Smooth muscle cell (in vitro differentiated cells): ENCODE results near the gene OSBP2. TPM values are rescaled to one million over a fixed set of nuclear protein-coding genes. Genes with fewer than 3 reads are reported as not detected.

Experiments
- DNase-seq: peaks from one replicate; lab custom pipeline; 2025; ENCODE audit not compliant: unreplicated experiment; lab: John Stamatoyannopoulos, UW
- H2AFZ ChIP-seq: fragments of 200-600 bp; sonication (generic); 2 replicates; pipeline ENCODE4 v1.6.0; 2016; ENCODE audit warnings: antibody characterized with exemption, low read depth, mild to moderate bottlenecking
- H3F3A ChIP-seq: fragments of 200-600 bp; sonication (generic); 2 replicates; pipeline ENCODE4 v1.6.0; 2017; ENCODE audit warnings: antibody characterized with exemption, low read depth
- H3K27ac ChIP-seq: fragments of 200-600 bp; sonication (generic); 2 replicates; pipeline ENCODE4 v1.5.1; 2016; ENCODE audit warnings: low read depth, mild to moderate bottlenecking
- H3K27me3 ChIP-seq: fragments of 200-600 bp; sonication (generic); 2 replicates; pipeline ENCODE4 v1.6.1; 2016; ENCODE audit warnings: low read depth, mild to moderate bottlenecking
- H3K36me3 ChIP-seq: fragments of 200-600 bp; sonication (generic); 2 replicates; pipeline ENCODE4 v1.5.1; 2016; ENCODE audit warnings: low read depth
- H3K4me1 ChIP-seq: fragments of 200-600 bp; sonication (generic); 2 replicates; pipeline ENCODE4 v1.5.1; 2016; ENCODE audit warnings: low read depth
- H3K4me2 ChIP-seq: fragments of 200-600 bp; sonication (generic); 2 replicates; pipeline ENCODE4 v1.6.0; 2016; ENCODE audit warnings: mild to moderate bottlenecking
- H3K4me3 ChIP-seq: fragments of 200-600 bp; sonication (generic); 2 replicates; pipeline ENCODE4 v1.5.1; 2016; ENCODE audit warnings: mild to moderate bottlenecking
- H3K79me2 ChIP-seq: fragments of 200-600 bp; sonication (generic); 2 replicates; pipeline ENCODE4 v1.6.0; 2016; ENCODE audit warnings: low read depth, mild to moderate bottlenecking
- H3K9ac ChIP-seq: fragments of 200-600 bp; sonication (generic); 2 replicates; pipeline ENCODE4 v1.6.0; 2016; ENCODE audit warnings: low read depth
- H3K9me3 ChIP-seq: fragments of 200-600 bp; sonication (generic); replicated peaks from 2 replicates; pipeline ENCODE4 v1.5.1; 2016; ENCODE audit warnings: low read depth
- H4K20me1 ChIP-seq: fragments of 200-600 bp; sonication (generic); 2 replicates; pipeline ENCODE4 v1.6.0; 2016; ENCODE audit warnings: low read depth
- WGBS: methylation state at CpG from one replicate; pipeline ENCODE4 v1.1.7; 2016; ENCODE audit warnings: low lambda C conversion rate; 5-methylcytosine and 5-hydroxymethylcytosine counted together
- microRNA counts: library from miRNA; unstranded; fragments of <30 nt; microRNA quantifications from one replicate; lab custom pipeline; 2016
- microRNA-seq: library from miRNA; unstranded; fragments of <30 nt; microRNA quantifications from one replicate; pipeline ENCODE4, GENCODE V29; 2016; ENCODE audit warnings: borderline number of aligned reads
- polyA plus RNA-seq: library from polyadenylated mRNA; unstranded; fragments of >200 nt; fragmentation: Nextera tagmentation; extraction: Ambion mirVana; gene quantifications from 2 replicates; pipeline ENCODE4 v1.2.1, GENCODE V29; 2016
- small RNA-seq: library from RNA; depleted of rRNA; stranded (forward); fragments of <200 nt; gene quantifications from one replicate; pipeline ENCODE3, GENCODE V24; 2014
- total RNA-seq: library from RNA; depleted of rRNA; stranded (reverse); fragments of >200 nt; gene quantifications from 2 replicates; pipeline ENCODE4 v1.2.3, GENCODE V29; 2014
- TF ChIP-seq, protein P1 (sequence below): fragments of 200-600 bp; sonication (generic); IDR thresholded peaks from 2 replicates; pipeline ENCODE4 v1.5.1; 2017; ENCODE audit warnings: borderline replicate concordance, mild to moderate bottlenecking, antibody characterized with exemption; ENCODE audit not compliant: insufficient read depth, poor library complexity, severe bottlenecking

Gene OSBP2
- total and polyA plus RNA-seq, 2 experiments from 2014 or later: 4.6 to 4.9 TPM

DNA sequence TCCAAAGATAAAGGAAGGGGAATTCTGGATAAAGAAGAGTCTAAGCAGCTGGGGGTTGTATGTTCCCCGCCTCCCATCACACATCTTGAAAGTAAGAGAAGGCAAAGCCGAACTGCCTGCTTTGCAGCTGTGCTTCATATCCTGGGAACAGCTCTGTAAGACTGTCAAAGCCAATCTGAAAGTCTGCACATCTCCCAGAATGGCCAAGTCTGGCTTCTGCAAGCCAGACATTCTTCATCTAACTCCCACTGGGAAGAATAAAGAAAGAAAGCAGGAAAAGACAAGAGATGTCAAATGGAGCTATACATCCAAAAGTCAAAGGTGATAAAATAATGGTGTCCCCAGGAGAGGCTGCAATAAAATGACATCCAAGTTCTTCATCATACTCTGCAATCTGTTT is 258.5 kb downstream of the OSBP2 start:
- DNase-seq: no peak
- TF ChIP-seq, protein P1, sequence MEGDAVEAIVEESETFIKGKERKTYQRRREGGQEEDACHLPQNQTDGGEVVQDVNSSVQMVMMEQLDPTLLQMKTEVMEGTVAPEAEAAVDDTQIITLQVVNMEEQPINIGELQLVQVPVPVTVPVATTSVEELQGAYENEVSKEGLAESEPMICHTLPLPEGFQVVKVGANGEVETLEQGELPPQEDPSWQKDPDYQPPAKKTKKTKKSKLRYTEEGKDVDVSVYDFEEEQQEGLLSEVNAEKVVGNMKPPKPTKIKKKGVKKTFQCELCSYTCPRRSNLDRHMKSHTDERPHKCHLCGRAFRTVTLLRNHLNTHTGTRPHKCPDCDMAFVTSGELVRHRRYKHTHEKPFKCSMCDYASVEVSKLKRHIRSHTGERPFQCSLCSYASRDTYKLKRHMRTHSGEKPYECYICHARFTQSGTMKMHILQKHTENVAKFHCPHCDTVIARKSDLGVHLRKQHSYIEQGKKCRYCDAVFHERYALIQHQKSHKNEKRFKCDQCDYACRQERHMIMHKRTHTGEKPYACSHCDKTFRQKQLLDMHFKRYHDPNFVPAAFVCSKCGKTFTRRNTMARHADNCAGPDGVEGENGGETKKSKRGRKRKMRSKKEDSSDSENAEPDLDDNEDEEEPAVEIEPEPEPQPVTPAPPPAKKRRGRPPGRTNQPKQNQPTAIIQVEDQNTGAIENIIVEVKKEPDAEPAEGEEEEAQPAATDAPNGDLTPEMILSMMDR: no peak
- no peaks in the 10 kb centered on the region for H3K27me3 ChIP-seq
- no peak overlapping the region for H3K9ac ChIP-seq
- H3F3A ChIP-seq: no peaks in the 10 kb centered on the region
- H3K9me3 ChIP-seq: no peaks in the 10 kb centered on the region
- no peak overlapping the region for H3K27ac ChIP-seq
- H2AFZ ChIP-seq: no peak overlapping the region
- H4K20me1 ChIP-seq: peaks cover 29% of the 10 kb centered on the region
- H3K79me2 ChIP-seq: no peaks in the 10 kb centered on the region
- peaks cover 6% of the 10 kb centered on the region for H3K36me3 ChIP-seq
- WGBS: 60% methylated on average over 2 of the region's 2 CpGs
- H3K4me1 ChIP-seq: peaks cover 2% of the 10 kb centered on the region
- no peak overlapping the region for H3K4me2 ChIP-seq
- H3K4me3 ChIP-seq: no peak overlapping the region

DNA sequence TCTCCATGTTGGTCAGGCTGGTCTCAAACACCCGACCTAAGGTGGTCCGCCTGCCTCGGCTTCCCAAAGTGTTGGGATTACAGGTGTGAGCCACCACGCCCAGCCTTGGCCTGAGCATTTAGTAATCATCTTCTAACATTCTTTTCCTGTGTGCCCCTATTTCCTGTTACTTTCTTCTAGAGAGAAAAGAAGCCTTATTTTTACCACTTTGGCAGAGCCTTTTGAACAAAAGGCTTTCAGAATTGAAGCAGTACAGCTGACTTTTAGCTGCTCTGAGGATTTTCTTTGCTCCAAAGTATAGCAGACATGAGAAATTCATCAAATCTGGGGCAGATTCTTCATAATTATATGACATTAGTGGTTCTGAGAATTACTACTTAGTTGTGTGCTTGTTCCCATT is 260.5 kb downstream of the OSBP2 start:
- H3K4me3 ChIP-seq: no peak overlapping the region
- peaks cover 6% of the 10 kb centered on the region for H3K79me2 ChIP-seq
- DNase-seq: no peak
- TF ChIP-seq, protein P1: no peak
- WGBS: 97% methylated on average over 4 of the region's 4 CpGs
- H3K9me3 ChIP-seq: no peaks in the 10 kb centered on the region
- H4K20me1 ChIP-seq: peaks cover 43% of the 10 kb centered on the region
- H3K4me1 ChIP-seq: no peaks in the 10 kb centered on the region
- H3K27ac ChIP-seq: no peak overlapping the region
- H2AFZ ChIP-seq: no peak overlapping the region
- no peaks in the 10 kb centered on the region for H3F3A ChIP-seq
- peaks cover 6% of the 10 kb centered on the region for H3K36me3 ChIP-seq
- H3K9ac ChIP-seq: no peak overlapping the region
- H3K27me3 ChIP-seq: no peaks in the 10 kb centered on the region
- no peak overlapping the region for H3K4me2 ChIP-seq

MicroRNAs encoded within 50 kb of the gene (microRNA counts, 767-probe panel; counts per million panel counts)
- microRNA hsa-miR-3200-3p (lab: Ali Mortazavi, UCI): 183 counts per million

Small RNA genes lying within 50 kb of the gene (microRNA-seq; reads per million reads assigned to microRNA genes)
- gene MIR3200: 16.9 reads per million, percentile 23 among the genes with 10 or more reads in this experiment

Small RNA genes lying within 50 kb of the gene (small RNA-seq; reads per million reads assigned to genes)
- 0.11 reads per million for gene MIR3200

Other genes starting within 250 kb of the OSBP2 start
- not detected in 2 replicates for gene SEC14L3, start 222.9 kb upstream of the OSBP2 start, total RNA-seq
- gene SEC14L3, start 222.9 kb upstream of the OSBP2 start, polyA plus RNA-seq: 0.09 TPM in 1 of 2 replicates, not detected in the other
- gene SEC14L4, start 189.2 kb upstream of the OSBP2 start, total RNA-seq: not detected in 2 replicates
- gene SEC14L4, start 189.2 kb upstream of the OSBP2 start, polyA plus RNA-seq: not detected in 2 replicates
- 0.09 and 0.13 TPM in 2 replicates for gene SEC14L6, start 148.1 kb upstream of the OSBP2 start, total RNA-seq
- not detected in 2 replicates for gene SEC14L6, start 148.1 kb upstream of the OSBP2 start, polyA plus RNA-seq
- not detected in 2 replicates for gene GAL3ST1, start 120.2 kb upstream of the OSBP2 start, total RNA-seq
- gene GAL3ST1, start 120.2 kb upstream of the OSBP2 start, polyA plus RNA-seq: 0.35 and 0.78 TPM in 2 replicates
- gene PES1, start 103.0 kb upstream of the OSBP2 start, total RNA-seq: 27.4 and 35.6 TPM in 2 replicates
- 52.7 and 59.4 TPM in 2 replicates for gene PES1, start 103.0 kb upstream of the OSBP2 start, polyA plus RNA-seq
- 3.4 and 5.2 TPM in 2 replicates for gene TCN2, start 87.7 kb upstream of the OSBP2 start, total RNA-seq
- gene TCN2, start 87.7 kb upstream of the OSBP2 start, polyA plus RNA-seq: 3.1 and 3.3 TPM in 2 replicates
- 3.6 and 5.0 TPM in 2 replicates for gene SLC35E4, start 59.1 kb upstream of the OSBP2 start, total RNA-seq
- gene SLC35E4, start 59.1 kb upstream of the OSBP2 start, polyA plus RNA-seq: 4.1 and 7.2 TPM in 2 replicates
- gene DUSP18, start 27.0 kb upstream of the OSBP2 start, total RNA-seq: 8.9 and 11.0 TPM in 2 replicates
- gene DUSP18, start 27.0 kb upstream of the OSBP2 start, polyA plus RNA-seq: 8.1 and 9.3 TPM in 2 replicates